Stimulated activated naive CD8-positive, alpha-beta T cell treated with anti-CD3 and anti-CD28 coated beads, Interleukin-15, amount 100 ng/mL, for 72 hours (primary cell): ENCODE results near the gene USB1.

Experiments
- ATAC-seq: fragments of 150-1000 bp; cut with Tn5 transposase; 2 replicates; pipeline ENCODE4 v1.10.0; 2021; ENCODE audit warnings: mild to moderate bottlenecking, moderate library complexity
- DNase-seq, 2 donors: peaks; one replicate each; pipeline ENCODE4 v3.0.0; 2021 to 2022
- H3K27ac Mint-ChIP-seq, 2 donors: one replicate each; pipeline ENCODE4 v1.8.0; 2022; ENCODE audit warnings: mild to moderate bottlenecking in 2 of 2, mixed read lengths in 2 of 2, moderate library complexity in 2 of 2
- H3K27me3 Mint-ChIP-seq: one replicate; pipeline ENCODE4 v1.8.0; 2022; ENCODE audit warnings: mixed read lengths
- H3K4me1 Mint-ChIP-seq: one replicate; pipeline ENCODE4 v1.8.0; 2022; ENCODE audit warnings: mild to moderate bottlenecking, mixed read lengths
- H3K4me3 Mint-ChIP-seq, 2 donors: one replicate each; pipeline ENCODE4 v1.8.0; 2022; ENCODE audit warnings: mild to moderate bottlenecking in 2 of 2, mixed read lengths in 2 of 2, moderate library complexity in 1 of 2
- H3K9me3 Mint-ChIP-seq, 2 donors: one replicate each; pipeline ENCODE4 v1.8.0; 2022; ENCODE audit warnings: mixed read lengths in 2 of 2

The USB1 gene

DNA sequence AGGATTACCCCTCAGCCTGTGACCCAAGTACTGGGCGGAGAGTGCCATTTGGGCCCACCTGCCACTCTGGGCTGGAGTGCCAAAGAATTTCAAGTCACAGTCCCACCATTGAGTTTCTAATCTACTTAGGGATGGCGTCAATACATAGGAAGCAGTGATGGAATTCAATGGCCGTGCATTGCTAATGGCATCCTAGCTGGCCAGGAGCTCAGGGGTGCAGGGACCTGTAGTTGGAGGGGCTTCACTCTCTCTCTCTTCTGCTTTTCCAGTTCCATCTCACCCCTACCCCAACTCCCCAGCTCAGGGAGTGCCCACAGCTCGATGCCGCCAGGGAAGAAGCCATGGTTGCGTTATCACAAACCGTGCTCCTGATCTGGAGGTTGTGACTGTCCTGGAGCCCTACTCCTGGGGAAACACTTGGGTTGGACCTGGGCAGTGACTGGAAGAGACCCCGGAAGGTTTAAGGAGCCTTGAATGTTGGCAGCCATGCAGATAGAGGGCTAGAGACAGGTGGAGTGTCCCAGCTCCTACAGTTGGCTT, 26.8 kb downstream of the USB1 start:
- H3K27me3 Mint-ChIP-seq = peaks cover 20% of the 10 kb centered on the region

DNA sequence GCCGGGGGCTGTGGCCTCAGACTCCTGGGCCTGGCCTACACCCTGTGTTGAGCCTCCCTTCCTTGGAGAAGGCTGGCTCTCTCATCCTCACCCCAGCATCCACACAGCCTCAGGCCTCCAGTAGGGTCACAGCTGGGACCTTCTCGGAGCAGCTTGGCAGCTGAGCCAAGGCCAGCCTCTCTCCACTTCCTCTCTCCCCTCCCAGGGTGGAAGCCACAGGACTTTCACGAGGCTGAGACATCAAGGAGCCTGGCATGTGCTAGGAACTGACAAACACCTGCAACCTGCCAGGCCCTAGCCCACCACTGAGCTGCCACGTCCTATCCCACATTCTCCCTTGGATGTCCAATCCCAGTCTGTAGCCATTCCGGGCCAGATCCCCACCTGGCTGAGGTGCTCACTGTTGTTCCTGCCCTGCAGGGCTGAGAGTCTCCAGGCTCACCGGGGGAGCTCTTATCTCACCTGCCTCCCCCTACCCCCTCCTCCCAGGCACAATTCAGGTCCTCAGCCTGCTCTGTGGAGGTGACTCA, 27.4 kb downstream of the USB1 start:
- Mint-ChIP-seq H3K27ac (no peak overlapping the region), H3K4me3 (no peak overlapping the region)
- no peak for ATAC-seq

More for the DNA sequence above, 26.8 kb downstream of the USB1 start:
- ATAC-seq (no peak), DNase-seq (no peak)
- H3K9me3 Mint-ChIP-seq = no peaks in the 10 kb centered on the region
- no peak overlapping the region for H3K4me3 Mint-ChIP-seq
- H3K4me1 Mint-ChIP-seq = peaks cover 11% of the 10 kb centered on the region
- no peak overlapping the region for H3K27ac Mint-ChIP-seq

DNA sequence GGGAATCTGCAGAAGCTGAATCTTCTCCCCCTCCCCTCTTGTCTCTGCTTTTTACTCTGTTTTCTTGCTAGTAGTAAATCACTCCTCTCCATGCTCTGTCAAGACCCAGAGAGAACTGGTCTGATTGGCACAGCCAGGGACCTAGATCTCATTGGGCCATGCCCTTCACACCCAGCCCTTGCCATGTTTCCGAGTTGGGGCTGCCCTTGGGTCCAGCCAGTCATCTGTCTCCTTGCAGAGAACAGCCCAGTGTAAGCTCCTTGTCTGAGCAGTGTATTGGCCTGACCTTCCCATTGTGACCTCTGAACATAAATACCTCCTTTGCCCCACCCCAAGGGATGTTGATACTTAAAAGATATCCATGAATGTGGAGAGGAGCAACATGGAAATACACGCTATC, 28.2 kb downstream of the USB1 start:
- no peak for ATAC-seq
- DNase-seq = no peak
- Mint-ChIP-seq H3K4me3 (no peak overlapping the region), H3K9me3 (no peaks in the 10 kb centered on the region), H3K27me3 (peaks cover 20% of the 10 kb centered on the region), H3K27ac (no peak overlapping the region), H3K4me1 (peaks cover 8% of the 10 kb centered on the region)

More for the DNA sequence above, 27.4 kb downstream of the USB1 start:
- Mint-ChIP-seq H3K9me3 (no peaks in the 10 kb centered on the region), H3K27me3 (peaks cover 20% of the 10 kb centered on the region), H3K4me1 (peaks cover 11% of the 10 kb centered on the region)
- no peak for DNase-seq

DNA sequence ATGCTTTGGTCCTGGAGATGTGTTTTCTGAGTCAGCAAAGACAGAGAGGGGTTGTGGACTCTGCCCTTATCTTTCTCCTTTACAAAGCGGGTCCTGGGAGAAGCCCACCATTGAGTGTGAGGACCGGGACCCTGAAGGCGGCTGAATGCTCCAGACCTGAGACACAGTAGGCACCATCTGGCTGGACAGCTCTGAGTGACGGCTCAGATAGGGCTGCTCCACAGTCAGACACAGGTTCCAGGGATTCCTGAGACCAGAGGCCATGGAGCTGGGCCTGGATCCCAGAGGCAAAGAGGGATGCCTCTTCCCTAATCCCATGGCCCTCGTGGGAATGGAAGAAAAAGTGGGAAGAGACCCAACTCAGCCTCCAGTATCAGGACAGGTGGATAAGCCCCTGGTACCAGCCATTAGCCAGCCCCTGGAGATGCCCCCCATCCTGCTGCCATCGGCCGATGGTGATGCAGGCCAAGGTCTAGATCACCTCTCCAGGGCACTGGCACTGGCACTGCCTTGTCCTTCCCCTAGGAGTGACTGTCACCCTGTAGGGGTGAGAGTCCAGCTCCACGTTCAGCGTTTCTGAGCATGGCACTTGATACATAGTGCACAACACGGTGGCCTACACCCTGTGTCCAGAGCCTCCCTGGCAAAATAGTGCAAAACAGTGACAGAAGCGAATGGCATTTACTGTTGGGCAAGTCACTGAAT, 29.1 kb downstream of the USB1 start:
- no peak for DNase-seq
- H3K9me3 Mint-ChIP-seq = no peaks in the 10 kb centered on the region
- no peak overlapping the region for H3K27ac Mint-ChIP-seq
- no peaks in the 10 kb centered on the region for H3K4me1 Mint-ChIP-seq
- ATAC-seq = no peak
- H3K4me3 Mint-ChIP-seq = no peak overlapping the region
- peaks cover 20% of the 10 kb centered on the region for H3K27me3 Mint-ChIP-seq

DNA sequence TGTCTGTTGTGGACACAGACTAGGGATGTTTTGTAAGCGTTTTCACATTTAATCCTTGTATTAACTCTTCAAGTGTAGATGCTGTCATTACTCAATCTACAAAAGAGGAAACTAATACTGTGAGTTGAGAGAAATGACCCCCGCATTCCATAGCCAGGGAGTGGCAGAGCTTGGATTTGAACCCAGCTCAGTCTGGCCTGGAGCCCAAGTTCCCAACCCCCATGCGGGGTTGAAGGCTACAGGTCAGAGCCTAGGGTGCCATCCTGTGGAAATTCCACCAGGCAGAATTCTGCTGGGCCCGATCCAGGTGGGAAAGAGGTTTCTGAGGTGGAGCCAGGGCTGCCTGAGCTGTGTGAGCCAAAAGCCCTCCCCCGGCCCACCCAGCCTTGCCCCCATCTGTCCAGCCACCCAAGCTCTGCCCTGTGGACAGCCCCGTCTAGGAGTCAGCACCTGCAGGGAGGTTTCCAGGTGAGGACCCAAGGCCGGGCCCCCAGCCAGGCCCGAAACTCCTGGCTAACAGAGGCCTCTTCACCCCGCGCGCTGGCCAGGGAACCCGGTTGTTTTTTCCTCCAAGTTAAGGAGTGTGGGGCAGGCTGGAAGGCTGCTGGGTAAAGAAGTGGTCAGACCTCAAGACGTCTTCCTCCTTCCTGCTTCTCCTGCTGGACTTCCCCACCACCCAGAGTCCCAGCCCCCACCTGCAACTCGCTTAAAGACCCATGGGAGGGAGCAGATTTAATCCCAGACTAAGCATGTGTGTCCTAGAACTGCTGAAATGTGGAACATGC, 30.0 kb downstream of the USB1 start:
- Mint-ChIP-seq H3K9me3 (no peaks in the 10 kb centered on the region), H3K4me1 (no peaks in the 10 kb centered on the region), H3K4me3 (no peak overlapping the region), H3K27ac (no peak overlapping the region), H3K27me3 (peaks cover 20% of the 10 kb centered on the region)
- ATAC-seq (no peak), DNase-seq (no peak)

DNA sequence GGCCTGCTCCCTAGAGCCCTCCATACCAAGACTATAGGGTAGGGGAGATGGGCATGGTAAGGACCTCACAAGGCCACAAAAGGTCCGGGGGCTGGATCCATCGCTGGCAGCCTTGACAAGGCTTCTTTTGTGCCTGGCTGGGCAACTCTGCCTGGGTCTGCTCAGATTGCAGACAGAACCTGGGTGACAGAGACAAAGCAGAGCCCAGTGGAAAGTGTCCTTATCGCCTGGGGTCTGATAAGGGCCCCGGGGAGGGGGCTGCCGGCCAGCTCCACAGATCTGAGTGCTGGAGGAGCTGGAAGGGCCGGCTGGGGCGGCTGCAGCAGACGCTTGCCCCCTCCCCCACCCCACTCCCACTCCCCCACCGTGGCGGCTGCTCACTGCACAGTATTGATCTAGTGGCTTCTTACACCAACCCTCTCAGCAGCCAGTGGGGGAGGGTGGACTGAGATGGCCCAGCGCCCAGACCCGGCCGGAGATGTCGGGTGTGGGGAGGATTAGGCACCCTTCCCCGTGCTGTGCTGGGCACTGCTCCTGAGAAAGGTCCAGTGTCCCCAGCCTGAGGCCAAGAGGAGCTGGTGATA, 31.6 kb downstream of the USB1 start:
- Mint-ChIP-seq H3K9me3 (no peaks in the 10 kb centered on the region), H3K27ac (no peak overlapping the region), H3K4me3 (no peak overlapping the region), H3K4me1 (no peaks in the 10 kb centered on the region), H3K27me3 (peaks cover 13% of the 10 kb centered on the region)
- DNase-seq = no peak
- no peak for ATAC-seq

DNA sequence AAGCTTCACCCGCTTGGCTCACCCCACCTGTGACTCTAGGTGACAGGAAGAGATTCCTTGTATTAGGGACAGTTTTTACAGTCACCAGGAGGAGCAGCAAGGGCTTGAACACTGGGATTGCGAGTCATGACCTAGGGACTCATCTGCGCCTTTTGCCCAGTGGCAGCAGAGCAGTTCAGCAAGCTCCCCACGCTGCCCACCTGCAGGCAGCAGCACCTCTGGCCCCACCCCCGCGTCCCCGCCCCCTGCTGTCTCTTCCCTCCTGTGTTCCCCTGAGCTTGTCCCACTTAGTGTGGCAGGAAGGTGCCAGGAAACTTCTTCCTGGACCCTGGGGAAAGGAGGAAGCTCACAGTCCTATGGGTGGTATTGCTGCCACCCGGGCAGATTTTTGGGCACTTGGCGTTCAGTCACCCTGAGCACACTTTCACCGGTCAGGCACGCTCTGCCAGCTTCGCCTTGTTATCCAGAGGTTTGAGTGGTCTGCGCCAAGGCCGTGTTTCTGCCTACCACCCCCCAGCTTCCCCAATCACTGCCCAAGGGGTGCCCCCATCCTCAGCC, 33.0 kb downstream of the USB1 start:
- ATAC-seq (no peak), DNase-seq (no peak)
- H3K4me1 Mint-ChIP-seq = no peaks in the 10 kb centered on the region
- H3K4me3 Mint-ChIP-seq = no peak overlapping the region
- H3K9me3 Mint-ChIP-seq = no peaks in the 10 kb centered on the region
- no peak overlapping the region for H3K27ac Mint-ChIP-seq
- no peaks in the 10 kb centered on the region for H3K27me3 Mint-ChIP-seq

DNA sequence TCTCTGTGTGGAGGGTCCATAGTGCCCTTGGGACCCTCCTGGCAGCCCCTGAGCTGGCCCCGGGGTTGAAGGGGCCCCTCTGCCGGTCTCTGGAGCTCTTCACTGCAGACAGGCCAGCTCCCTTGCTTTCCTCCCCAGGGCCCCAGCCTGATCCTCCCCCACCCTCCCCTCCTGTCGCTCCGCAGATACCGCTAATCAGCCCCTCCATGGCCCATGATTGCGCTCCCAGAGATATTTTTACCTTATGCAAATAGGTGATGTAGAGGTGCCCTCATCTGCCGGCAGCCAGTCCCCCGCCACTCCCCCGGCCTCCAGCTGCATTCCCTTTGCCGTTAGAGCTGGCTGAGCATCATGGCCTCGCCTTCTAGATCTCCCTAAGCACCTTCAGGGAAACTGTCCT, 33.6 kb downstream of the USB1 start:
- Mint-ChIP-seq H3K4me1 (no peaks in the 10 kb centered on the region), H3K9me3 (no peaks in the 10 kb centered on the region), H3K27me3 (no peaks in the 10 kb centered on the region), H3K27ac (no peak overlapping the region), H3K4me3 (no peak overlapping the region)
- no peak for DNase-seq
- no peak for ATAC-seq

DNA sequence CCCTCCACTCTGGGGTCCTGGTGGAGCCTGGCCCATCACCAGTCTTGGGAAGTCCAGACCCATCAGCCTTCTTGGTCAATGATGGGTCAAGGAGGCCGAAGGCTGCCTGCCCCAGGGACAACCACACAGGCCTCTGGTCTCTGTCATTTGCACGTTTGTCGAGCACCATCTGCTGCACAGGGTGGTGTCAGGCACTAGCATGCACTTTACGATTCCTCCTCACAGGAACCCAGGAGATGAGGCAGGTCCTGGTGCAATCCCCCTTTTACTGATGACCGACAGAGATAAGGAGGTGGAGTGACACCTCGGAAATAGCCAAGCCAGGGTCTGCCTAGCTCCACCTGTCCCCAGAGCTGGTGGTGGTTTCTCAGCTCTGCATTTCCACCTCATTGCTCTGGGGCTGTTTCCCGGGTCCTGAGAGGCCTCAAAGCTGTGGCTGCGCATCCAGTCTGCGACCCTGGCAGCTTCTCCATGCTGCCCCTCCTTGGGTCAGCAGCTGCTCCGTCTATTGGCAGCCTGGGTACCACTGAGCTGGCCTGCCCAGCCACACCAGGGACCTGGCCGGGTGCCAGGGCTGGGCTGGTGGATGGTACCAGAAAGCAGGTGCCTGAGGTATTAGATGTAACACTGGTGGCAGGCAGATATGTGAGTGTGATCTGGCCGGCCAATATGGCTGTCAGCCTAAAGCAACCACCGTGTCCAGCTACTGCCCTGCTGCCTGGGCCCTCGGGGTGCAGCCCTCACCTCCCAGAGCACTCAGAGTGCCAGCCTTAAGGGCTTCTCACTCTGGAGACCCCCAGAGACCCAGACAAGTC, 34.4 kb downstream of the USB1 start:
- H3K9me3 Mint-ChIP-seq = no peaks in the 10 kb centered on the region
- H3K4me3 Mint-ChIP-seq = no peak overlapping the region
- ATAC-seq (no peak), DNase-seq (no peak)
- H3K4me1 Mint-ChIP-seq = no peaks in the 10 kb centered on the region
- no peak overlapping the region for H3K27ac Mint-ChIP-seq
- H3K27me3 Mint-ChIP-seq = no peaks in the 10 kb centered on the region

DNA sequence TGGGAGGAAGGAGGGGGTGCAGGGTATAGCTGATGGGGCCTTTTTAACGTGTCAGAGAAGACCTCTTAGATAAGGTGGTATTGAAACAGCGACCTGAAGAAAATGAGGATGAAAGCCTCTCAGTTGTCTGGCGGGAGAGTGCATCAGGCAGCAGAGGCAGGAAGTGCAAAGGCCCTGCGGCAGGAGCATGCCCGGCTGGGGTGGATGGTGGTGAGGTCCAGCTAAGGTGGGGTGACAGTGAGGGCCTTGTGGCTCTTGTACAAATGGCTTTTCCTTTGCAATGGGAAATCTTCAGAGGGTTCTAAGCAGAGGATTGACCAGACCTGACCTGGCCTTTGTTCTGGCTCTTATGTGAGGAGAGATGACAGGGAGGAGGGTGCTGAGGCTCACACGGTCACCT, 35.7 kb downstream of the USB1 start:
- Mint-ChIP-seq H3K4me3 (no peak overlapping the region), H3K9me3 (no peaks in the 10 kb centered on the region), H3K27me3 (no peaks in the 10 kb centered on the region), H3K4me1 (no peaks in the 10 kb centered on the region), H3K27ac (peak overlapping the region in 1 of 2 donors; percentile 66)
- ATAC-seq (no peak), DNase-seq (no peak)

DNA sequence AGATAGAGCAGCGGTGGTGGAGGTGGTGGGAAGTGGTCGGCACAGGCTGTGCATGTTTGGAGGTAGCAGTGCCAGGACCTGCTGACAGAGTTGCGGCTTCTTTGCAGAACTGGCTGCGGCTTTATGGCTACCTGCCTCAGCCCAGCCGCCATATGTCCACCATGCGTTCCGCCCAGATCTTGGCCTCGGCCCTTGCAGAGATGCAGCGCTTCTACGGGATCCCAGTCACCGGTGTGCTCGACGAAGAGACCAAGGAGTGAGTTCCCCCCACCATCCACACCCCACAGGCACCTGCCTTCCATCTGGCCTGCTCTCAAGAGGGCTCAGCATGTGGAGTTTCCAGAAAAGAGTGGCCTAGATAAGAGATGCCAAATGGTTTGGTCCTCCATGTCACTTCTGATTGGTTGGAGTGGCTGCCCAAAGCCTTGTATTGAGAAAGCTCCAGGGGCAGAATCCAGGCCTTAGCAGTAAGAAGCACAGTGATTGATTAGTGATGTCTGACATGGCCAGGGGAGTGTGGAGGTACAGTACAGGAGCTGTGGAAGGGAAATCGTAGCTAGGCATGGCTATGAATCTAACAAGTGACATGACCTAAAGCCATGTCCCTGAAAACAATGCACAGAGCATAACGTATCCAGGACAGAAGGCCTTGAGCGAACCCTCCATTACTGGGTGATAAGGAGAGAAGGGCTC, 36.3 kb downstream of the USB1 start:
- ATAC-seq (no peak), DNase-seq (no peak)
- no peaks in the 10 kb centered on the region for H3K27me3 Mint-ChIP-seq
- H3K27ac Mint-ChIP-seq = no peak overlapping the region
- H3K4me1 Mint-ChIP-seq = no peaks in the 10 kb centered on the region
- H3K4me3 Mint-ChIP-seq = no peak overlapping the region
- no peaks in the 10 kb centered on the region for H3K9me3 Mint-ChIP-seq

DNA sequence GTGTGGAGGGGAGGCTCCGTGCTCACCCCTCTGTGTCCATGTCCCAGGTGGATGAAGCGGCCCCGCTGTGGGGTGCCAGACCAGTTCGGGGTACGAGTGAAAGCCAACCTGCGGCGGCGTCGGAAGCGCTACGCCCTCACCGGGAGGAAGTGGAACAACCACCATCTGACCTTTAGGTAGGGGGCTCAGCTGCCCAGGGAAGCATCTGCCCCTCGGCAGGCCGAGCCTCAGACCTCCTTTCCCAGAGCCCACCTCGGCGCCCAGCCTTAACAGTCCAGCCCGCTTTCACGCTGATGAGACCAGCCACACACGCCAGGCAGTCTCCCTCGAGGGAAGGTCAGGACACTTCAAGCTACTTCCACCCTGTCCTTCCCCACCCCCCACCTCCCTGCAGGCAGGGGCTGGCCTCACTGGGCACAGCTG, 37.0 kb downstream of the USB1 start:
- ATAC-seq = no peak
- H3K4me3 Mint-ChIP-seq = no peak overlapping the region
- H3K9me3 Mint-ChIP-seq = no peaks in the 10 kb centered on the region
- no peaks in the 10 kb centered on the region for H3K4me1 Mint-ChIP-seq
- H3K27me3 Mint-ChIP-seq = no peaks in the 10 kb centered on the region
- no peak overlapping the region for H3K27ac Mint-ChIP-seq
- no peak for DNase-seq

DNA sequence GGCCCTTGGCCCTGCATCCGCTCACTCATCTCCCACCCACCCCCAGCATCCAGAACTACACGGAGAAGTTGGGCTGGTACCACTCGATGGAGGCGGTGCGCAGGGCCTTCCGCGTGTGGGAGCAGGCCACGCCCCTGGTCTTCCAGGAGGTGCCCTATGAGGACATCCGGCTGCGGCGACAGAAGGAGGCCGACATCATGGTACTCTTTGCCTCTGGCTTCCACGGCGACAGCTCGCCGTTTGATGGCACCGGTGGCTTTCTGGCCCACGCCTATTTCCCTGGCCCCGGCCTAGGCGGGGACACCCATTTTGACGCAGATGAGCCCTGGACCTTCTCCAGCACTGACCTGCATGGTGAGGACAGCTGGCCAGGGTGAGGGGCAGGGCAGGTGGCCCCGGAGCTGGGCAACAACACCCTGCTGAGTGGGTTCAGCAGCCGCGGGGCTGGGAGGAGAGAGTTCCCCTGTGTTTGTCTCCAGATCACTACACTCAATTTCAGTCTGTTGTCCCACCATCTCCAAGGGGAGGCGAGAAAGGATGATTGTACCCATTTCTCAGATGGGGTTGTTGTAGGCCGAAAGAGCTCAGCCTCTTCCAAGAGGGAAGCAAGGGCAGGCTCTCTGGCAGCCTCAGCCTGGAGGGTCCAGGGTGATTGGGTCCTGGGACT, 38.8 kb downstream of the USB1 start:
- Mint-ChIP-seq H3K27me3 (no peaks in the 10 kb centered on the region), H3K9me3 (no peaks in the 10 kb centered on the region), H3K27ac (no peak overlapping the region), H3K4me3 (no peak overlapping the region), H3K4me1 (no peaks in the 10 kb centered on the region)
- DNase-seq (no peak), ATAC-seq (no peak)

DNA sequence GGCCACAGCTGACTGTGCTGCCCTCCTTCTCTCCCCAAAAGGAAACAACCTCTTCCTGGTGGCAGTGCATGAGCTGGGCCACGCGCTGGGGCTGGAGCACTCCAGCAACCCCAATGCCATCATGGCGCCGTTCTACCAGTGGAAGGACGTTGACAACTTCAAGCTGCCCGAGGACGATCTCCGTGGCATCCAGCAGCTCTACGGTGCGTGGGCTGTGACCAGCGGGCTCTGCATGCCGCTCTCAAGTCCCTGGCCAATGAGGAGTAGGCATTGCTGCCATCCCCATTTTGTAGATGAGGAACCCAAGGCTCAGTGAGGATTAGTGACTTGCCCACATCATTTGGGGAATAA, 39.3 kb downstream of the USB1 start:
- DNase-seq (no peak), ATAC-seq (no peak)
- Mint-ChIP-seq H3K9me3 (no peaks in the 10 kb centered on the region), H3K4me3 (no peak overlapping the region), H3K4me1 (no peaks in the 10 kb centered on the region), H3K27me3 (no peaks in the 10 kb centered on the region), H3K27ac (peak overlapping the region in 1 of 2 donors; percentile 65)
